GM13977 (cell line): ENCODE data around the gene MRPL24.

Experiments
- DNase-seq: peaks from one replicate; pipeline ENCODE4 v3.0.0; 2012; ENCODE audit warnings: low spot score
- CTCF ChIP-seq: IDR thresholded peaks from 2 replicates; pipeline ENCODE4 v1.5.1; 2012; ENCODE audit warnings: mild to moderate bottlenecking, control low read depth; ENCODE audit not compliant: insufficient read depth; ENCODE audit errors: extremely low read depth, missing control alignments
- in situ Hi-C: fragments of 300-500 bp; cut with MboI; formaldehyde crosslinking; loops from one replicate; pipeline ENCODE4 v1.12.0; 2022; ENCODE audit warnings: low sequenced_read_pairs, low pct_unique_long_range_greater_than_20kb, mixed read lengths, inconsistent platforms; ENCODE audit not compliant: unreplicated experiment

MRPL24 gene

GRCh38 chr1:156777573-156777972, 36.7 kb upstream of the MRPL24 start:
- no peak for DNase-seq
- in situ Hi-C loops = no loop called here
- TF ChIP-seq CTCF = no peak

GRCh38 chr1:156776942-156777341, 36.1 kb upstream of the MRPL24 start:
- in situ Hi-C loops = no loop called here
- no peak for DNase-seq
- no peak for TF ChIP-seq CTCF

GRCh38 chr1:156775799-156776198, 34.9 kb upstream of the MRPL24 start:
- in situ Hi-C loops = no loop called here
- no peak for TF ChIP-seq CTCF
- DNase-seq = no peak

GRCh38 chr1:156773607-156774006, 32.7 kb upstream of the MRPL24 start:
- in situ Hi-C loops = no loop called here
- DNase-seq = no peak
- TF ChIP-seq CTCF = no peak

- DNase-seq = no peak
- in situ Hi-C loops = no loop called here
- no peak for TF ChIP-seq CTCF
These were observed 32.0 kb upstream of the MRPL24 start for GRCh38 chr1:156772728-156773497.

GRCh38 chr1:156772222-156772621, 31.3 kb upstream of the MRPL24 start:
- no peak for TF ChIP-seq CTCF
- in situ Hi-C loops = no loop called here
- no peak for DNase-seq
